OCI-LY3 (cell line): ENCODE results near the gene NPTX1.

Source experiments
- EZH2phosphoT487 ChIP-seq: fragments of 200-600 bp; shearing (Covaris generic); IDR thresholded peaks from 2 replicates; pipeline ENCODE4 v1.6.1; 2018; ENCODE audit warnings: antibody characterized with exemption, mixed run types, low read depth
- TF ChIP-seq, protein P1 (sequence below): fragments of 200-600, 300-600 bp; sonication (generic); IDR thresholded peaks from 2 replicates; pipeline ENCODE4 v1.5.1; 2014; ENCODE audit warnings: antibody characterized with exemption, low read length, low read depth

GRCh38 chr17:80465327-80465974 is 11.0 kb downstream of the NPTX1 start:
- TF ChIP-seq, protein P1, sequence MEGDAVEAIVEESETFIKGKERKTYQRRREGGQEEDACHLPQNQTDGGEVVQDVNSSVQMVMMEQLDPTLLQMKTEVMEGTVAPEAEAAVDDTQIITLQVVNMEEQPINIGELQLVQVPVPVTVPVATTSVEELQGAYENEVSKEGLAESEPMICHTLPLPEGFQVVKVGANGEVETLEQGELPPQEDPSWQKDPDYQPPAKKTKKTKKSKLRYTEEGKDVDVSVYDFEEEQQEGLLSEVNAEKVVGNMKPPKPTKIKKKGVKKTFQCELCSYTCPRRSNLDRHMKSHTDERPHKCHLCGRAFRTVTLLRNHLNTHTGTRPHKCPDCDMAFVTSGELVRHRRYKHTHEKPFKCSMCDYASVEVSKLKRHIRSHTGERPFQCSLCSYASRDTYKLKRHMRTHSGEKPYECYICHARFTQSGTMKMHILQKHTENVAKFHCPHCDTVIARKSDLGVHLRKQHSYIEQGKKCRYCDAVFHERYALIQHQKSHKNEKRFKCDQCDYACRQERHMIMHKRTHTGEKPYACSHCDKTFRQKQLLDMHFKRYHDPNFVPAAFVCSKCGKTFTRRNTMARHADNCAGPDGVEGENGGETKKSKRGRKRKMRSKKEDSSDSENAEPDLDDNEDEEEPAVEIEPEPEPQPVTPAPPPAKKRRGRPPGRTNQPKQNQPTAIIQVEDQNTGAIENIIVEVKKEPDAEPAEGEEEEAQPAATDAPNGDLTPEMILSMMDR, result no peak
- TF ChIP-seq EZH2phosphoT487, result no peak
